Neural cell (in vitro differentiated cells): ENCODE results near the gene KIRREL3.

Experiments
- RAD21 ChIP-seq: fragments of 450-650 bp; conservative IDR thresholded peaks from 2 replicates; pipeline ENCODE4 v1.6.1; 2014; ENCODE audit warnings: antibody characterized with exemption, mild to moderate bottlenecking, moderate library complexity
- TAF1 ChIP-seq: IDR thresholded peaks from 2 replicates; pipeline ENCODE4 v1.6.1; 2012; ENCODE audit warnings: low read depth

- no peak for TF ChIP-seq RAD21
- no peak for TF ChIP-seq TAF1
These were observed 296.9 kb downstream of the KIRREL3 start for GRCh38 chr11:126703662-126704061.
